GM20000 (cell line): ENCODE measurements around the gene PLEKHA3.

Source experiments
- DNase-seq: peaks from one replicate; pipeline ENCODE4 v3.0.0; 2012; ENCODE audit warnings: low spot score
- TF ChIP-seq, protein P1 (sequence below): IDR thresholded peaks from 2 replicates; pipeline ENCODE4 v1.5.1; 2012; ENCODE audit warnings: mild to moderate bottlenecking, control low read depth; ENCODE audit errors: extremely low read depth, missing control alignments

Gene PLEKHA3

DNA sequence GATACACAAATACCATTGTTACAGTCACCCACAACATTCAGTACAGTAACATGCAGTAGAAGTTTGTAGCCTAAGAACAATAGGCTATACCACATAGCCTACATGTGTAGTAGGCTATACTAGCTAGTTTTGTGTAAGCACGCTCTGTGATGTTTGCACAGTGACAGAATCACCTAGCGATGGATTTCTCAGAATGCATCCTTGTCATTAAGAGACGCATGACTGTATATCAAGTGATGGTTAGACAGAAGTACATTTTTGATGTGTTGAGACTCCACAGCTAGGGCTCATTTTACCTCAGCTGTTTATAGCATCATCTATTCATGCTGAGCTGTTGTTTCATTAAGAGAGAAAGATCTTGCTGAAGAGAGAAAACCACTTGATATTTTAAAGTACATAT is 19.4 kb downstream of the PLEKHA3 start:
- TF ChIP-seq, protein P1, sequence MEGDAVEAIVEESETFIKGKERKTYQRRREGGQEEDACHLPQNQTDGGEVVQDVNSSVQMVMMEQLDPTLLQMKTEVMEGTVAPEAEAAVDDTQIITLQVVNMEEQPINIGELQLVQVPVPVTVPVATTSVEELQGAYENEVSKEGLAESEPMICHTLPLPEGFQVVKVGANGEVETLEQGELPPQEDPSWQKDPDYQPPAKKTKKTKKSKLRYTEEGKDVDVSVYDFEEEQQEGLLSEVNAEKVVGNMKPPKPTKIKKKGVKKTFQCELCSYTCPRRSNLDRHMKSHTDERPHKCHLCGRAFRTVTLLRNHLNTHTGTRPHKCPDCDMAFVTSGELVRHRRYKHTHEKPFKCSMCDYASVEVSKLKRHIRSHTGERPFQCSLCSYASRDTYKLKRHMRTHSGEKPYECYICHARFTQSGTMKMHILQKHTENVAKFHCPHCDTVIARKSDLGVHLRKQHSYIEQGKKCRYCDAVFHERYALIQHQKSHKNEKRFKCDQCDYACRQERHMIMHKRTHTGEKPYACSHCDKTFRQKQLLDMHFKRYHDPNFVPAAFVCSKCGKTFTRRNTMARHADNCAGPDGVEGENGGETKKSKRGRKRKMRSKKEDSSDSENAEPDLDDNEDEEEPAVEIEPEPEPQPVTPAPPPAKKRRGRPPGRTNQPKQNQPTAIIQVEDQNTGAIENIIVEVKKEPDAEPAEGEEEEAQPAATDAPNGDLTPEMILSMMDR: no peak
- DNase-seq: no peak

DNA sequence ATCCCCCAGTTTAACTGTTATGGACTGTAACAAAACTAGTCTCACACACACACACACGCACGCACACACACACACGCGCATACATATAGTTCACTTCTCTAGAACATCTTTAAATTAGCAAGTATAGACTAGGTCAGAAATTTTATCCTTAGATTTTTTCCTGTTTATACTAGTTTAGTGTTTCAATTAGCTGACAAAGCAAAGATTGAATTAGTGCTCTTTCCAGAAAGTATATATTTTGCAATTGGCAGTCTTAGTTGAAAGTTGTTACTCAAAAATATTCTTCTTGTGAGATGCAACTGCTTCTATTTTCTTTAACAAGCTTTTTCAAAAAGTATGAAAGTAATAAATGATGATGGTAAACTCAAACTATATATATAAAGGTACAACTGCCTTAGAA is 22.5 kb downstream of the PLEKHA3 start:
- TF ChIP-seq, protein P1: no peak
- DNase-seq: no peak

DNA sequence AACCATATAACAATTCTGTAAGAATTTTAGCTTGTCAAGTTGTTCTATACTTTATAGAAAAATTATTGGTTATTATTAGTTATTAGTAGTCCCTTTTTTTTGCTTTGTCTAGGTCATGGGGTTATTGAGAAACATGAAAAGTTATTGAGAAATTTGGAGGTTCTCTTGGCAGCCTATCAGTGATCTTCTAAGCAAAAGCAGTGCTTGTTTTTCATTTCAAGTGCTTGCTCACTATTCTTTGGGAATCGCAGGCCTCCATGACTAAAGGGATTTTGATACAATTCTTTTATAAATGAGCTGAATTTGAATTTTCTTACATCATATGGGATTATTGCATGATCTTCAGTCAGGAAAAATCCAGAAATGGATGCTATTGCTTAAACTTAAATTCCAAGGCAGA is 25.8 kb downstream of the PLEKHA3 start:
- TF ChIP-seq, protein P1: no peak
- no peak for DNase-seq

DNA sequence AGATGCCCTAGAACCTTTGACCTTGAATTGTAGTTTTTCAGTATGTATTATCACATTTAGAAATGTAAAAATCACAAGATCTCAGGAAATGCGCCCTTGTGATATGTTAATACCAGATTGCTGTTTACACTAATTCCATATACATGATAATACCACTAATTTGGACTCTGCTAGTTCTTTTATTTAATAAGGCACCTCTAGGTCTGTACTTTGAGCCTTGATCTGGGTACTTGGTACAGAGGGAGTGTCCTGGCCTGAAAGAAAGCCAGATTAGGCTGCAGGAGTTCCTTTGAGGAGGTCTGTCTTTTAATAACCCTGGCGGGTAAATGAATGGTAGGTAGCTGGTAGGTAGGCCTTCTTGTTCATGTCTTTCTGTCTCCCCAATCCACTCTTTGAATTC is 26.3 kb downstream of the PLEKHA3 start:
- TF ChIP-seq, protein P1: no peak
- no peak for DNase-seq

DNA sequence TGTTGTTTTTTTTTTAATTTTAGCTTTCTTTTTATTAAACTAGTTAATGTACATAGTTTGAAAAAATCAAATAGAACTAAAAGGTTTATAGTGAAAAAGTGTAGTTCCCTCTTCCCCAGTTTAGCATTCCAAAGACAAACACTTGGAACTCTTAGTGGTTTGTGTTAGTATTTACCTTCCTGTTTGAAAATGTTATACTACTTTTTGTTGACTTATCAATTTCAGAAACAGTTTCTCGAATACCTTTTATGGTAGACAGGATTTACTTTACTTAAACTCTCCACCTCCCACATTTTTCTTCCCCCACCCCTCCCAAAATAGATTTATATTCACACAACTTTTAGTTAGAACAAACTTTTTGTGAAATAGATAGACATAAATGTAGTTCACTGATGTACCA is 26.7 kb downstream of the PLEKHA3 start:
- DNase-seq: no peak
- TF ChIP-seq, protein P1: no peak

DNA sequence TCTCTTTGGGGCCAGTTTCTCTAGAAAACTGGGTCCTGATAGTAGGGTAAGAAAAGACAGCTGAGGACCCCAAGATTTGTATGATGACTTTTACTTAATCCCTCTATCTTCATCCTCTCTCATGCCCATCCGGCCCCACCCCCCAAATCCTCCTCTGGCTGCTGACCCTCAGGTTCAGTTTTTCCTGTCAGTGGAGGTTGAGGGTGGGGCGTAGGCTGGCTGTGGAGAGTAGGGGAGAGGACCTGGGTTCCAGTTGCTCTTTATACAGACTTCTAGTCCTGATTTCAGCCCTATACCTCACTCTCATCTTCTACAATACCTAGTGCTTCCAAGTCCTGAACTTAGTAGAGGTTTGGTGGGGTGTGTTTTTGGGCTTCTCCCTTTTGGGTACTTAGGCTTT is 28.4 kb downstream of the PLEKHA3 start:
- DNase-seq: no peak
- TF ChIP-seq, protein P1: no peak

DNA sequence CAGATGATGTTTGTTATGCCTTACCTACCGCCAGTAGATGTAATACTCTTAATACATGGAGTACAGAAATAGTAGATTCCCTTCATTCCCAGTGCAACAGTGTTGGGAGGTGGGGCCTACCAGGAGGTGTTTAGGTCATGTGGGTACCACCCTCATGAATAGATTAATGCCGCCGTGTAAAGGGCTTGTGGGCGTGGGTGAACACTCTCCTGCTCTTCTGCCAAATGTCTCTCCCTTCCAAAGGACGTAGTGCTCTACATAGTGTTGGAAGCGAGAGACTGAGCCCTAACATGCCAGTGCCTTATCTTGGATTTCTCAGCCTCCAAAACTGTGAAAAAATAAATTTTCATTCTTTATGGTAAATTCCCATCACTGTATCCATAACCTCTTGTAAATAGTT is 30.1 kb downstream of the PLEKHA3 start:
- TF ChIP-seq, protein P1: no peak
- DNase-seq: no peak
